ENCODE measurements around the gene MYCBPAP.

MYCBPAP gene

GRCh38 chr17:50561746-50562141 is 53.5 kb downstream of the MYCBPAP start:
- H3K4me3 ChIP-seq (ENCODE audit: control insufficient read depth, low read depth, low read length) = no peak overlapping the region
- no peak for DNase-seq (ENCODE audit: low read depth)
- TF ChIP-seq CTCF (conservative IDR thresholded peaks at IDR 0.05; ENCODE audit: control insufficient read depth, insufficient read depth, low read depth, low read length) = no peak

DNA sequence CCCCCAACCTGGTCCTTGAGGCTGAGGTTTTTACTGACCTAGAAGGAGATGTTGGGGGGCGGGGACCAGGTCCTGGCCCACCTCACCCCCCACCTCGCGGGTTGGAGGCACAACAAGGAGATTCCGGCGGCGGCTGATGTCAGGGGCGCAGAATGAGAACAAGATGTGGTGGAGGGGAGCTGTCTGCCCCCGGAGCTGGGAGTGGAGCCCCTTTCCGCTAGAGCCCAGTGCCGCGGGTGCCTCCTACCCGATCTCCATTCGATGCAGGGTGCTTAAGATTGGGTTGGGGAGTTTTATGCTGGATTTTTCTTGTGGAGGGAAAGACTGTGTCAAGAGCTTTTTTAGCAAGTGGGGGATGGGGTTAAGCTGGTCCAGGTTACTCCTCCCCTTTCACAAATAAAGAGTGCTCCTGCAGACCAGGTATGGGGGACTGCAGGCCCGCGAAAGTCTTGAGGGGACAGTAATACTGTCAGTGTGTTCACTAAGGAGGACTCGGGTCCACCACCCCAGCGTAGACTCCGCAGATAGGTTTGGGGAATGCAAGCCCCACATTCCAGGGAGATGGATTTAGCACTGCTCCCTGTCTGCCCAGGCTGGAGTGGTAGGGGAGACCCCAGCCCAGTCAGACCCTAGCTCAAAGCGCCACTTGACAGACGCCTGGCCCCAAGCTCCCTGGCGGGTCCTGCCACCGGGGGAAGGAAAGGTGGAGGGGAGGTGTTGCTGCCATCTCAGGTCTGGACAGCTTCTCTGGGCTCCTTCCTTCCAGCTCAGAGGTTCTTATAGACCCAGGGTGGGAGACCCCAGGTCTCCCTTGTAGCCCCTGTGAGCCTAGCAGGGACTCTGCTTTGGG is 54.2 kb downstream of the MYCBPAP start:
- TF ChIP-seq CTCF (conservative IDR thresholded peaks at IDR 0.05; ENCODE audit: control insufficient read depth, insufficient read depth, low read depth, low read length) = no peak
- no peak overlapping the region for H3K4me3 ChIP-seq (ENCODE audit: control insufficient read depth, low read depth, low read length)
- no peak for DNase-seq (ENCODE audit: low read depth)

- no peak for DNase-seq (ENCODE audit: low read depth)
- no peak for TF ChIP-seq CTCF (conservative IDR thresholded peaks at IDR 0.05; ENCODE audit: control insufficient read depth, insufficient read depth, low read depth, low read length)
- no peak overlapping the region for H3K4me3 ChIP-seq (ENCODE audit: control insufficient read depth, low read depth, low read length)
These were observed 54.9 kb downstream of the MYCBPAP start for GRCh38 chr17:50563092-50563511.

- H3K4me3 ChIP-seq (ENCODE audit: control insufficient read depth, low read depth, low read length) = no peak overlapping the region
- no peak for TF ChIP-seq CTCF (conservative IDR thresholded peaks at IDR 0.05; ENCODE audit: control insufficient read depth, insufficient read depth, low read depth, low read length)
- DNase-seq (ENCODE audit: low read depth) = peak; percentile 76
These were observed 56.7 kb downstream of the MYCBPAP start for GRCh38 chr17:50564916-50565315.

GRCh38 chr17:50565402-50566350 is 57.4 kb downstream of the MYCBPAP start:
- H3K4me3 ChIP-seq (ENCODE audit: control insufficient read depth, low read depth, low read length) = no peak overlapping the region
- peak; percentile 31 for DNase-seq (ENCODE audit: low read depth)
- TF ChIP-seq CTCF (conservative IDR thresholded peaks at IDR 0.05; ENCODE audit: control insufficient read depth, insufficient read depth, low read depth, low read length) = no peak

DNA sequence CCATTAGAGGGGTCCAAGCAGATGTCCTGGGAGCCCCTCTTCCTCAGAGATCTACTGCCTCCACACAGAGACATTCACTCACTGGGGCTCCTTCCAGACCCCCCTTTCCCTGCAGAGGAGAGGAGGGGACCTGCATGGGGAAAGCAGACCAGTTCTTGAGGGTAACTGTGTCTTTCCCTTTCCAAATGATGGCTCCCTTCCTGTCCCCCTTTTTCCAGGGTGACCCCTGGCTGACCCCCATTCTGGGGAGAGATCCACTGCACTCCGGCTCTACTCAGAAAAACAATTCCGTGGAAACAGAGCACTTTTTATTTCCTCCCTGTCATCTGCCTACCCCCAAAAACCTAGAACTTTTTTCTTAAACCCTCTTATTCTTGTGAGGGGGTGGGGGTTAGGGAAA is 58.6 kb downstream of the MYCBPAP start:
- H3K4me3 ChIP-seq (ENCODE audit: control insufficient read depth, low read depth, low read length) = no peak overlapping the region
- DNase-seq (ENCODE audit: low read depth) = no peak
- TF ChIP-seq CTCF (conservative IDR thresholded peaks at IDR 0.05; ENCODE audit: control insufficient read depth, insufficient read depth, low read depth, low read length) = no peak

All from fibroblast of mammary gland (primary cell).